ENCODE data around the gene RPL28.

DNA sequence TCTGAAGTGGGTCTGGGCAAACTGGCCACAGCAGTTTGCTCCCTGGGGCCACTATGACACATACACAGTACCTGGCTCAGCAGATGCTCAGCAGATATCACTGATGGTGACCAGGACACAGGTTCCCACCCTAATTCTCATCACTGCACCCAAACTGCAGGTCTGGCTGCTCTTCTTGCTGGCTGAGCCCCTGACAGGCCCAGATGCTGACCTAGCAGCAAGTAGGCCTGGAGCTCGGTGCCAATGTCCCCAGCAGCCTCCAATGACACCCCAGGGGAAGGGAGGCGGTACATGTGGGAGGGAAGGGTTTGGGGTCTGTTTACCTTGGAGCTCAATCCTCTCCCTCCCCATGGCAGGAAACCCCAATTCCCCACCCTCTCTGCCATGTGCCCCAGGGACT is 16.8 kb downstream of the RPL28 start:
- TF ChIP-seq, protein P1, sequence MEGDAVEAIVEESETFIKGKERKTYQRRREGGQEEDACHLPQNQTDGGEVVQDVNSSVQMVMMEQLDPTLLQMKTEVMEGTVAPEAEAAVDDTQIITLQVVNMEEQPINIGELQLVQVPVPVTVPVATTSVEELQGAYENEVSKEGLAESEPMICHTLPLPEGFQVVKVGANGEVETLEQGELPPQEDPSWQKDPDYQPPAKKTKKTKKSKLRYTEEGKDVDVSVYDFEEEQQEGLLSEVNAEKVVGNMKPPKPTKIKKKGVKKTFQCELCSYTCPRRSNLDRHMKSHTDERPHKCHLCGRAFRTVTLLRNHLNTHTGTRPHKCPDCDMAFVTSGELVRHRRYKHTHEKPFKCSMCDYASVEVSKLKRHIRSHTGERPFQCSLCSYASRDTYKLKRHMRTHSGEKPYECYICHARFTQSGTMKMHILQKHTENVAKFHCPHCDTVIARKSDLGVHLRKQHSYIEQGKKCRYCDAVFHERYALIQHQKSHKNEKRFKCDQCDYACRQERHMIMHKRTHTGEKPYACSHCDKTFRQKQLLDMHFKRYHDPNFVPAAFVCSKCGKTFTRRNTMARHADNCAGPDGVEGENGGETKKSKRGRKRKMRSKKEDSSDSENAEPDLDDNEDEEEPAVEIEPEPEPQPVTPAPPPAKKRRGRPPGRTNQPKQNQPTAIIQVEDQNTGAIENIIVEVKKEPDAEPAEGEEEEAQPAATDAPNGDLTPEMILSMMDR (IDR thresholded peaks at IDR 0.05; ENCODE audit: low read depth, low read length) = no peak
- TF ChIP-seq POLR2A (IDR thresholded peaks at IDR 0.05; ENCODE audit: extremely low read depth, insufficient read length) = no peak

All from NB4 (cell line).